ENCODE data around the gene ZNF469.

GRCh38 chr16:88408561-88409142, 25.9 kb downstream of the ZNF469 start:
- no peak for TF ChIP-seq POLR2AphosphoS5 (IDR thresholded peaks at IDR 0.05; ENCODE audit: low read depth, low read length)
- no peak for TF ChIP-seq POLR2A (IDR thresholded peaks at IDR 0.05; ENCODE audit: low read depth, low read length)

All from GM12892 (cell line).